Keratinocyte (primary cell): ENCODE data around the gene SETD1B. TPM values are rescaled to one million over a fixed set of nuclear protein-coding genes. Genes with fewer than 3 reads are reported as not detected.
"Not testable (repeated sequence)": the region's sequence is repeated elsewhere in the genome, so short reads cannot be mapped to it uniquely, and the experiment has no call there.

Source experiments
- DNase-seq: peaks from one replicate; pipeline ENCODE4 v3.0.0-alpha.2; 2011; ENCODE audit warnings: low read depth, missing footprints, low spot score
- FAIRE-seq: peaks from 2 replicates; lab custom pipeline; 2011; peaks lifted over from hg19 to GRCh38; lab: Jason Lieb, UNC
- H2AFZ ChIP-seq: 2 replicates; pipeline ENCODE4 v1.6.0; 2012; ENCODE audit warnings: low read length, control low read depth, inconsistent platforms; ENCODE audit not compliant: control insufficient read depth
- H3K27ac ChIP-seq: 2 replicates; pipeline ENCODE4 v1.5.1; 2011; ENCODE audit warnings: low read length; ENCODE audit not compliant: control insufficient read depth, insufficient read depth
- H3K27me3 ChIP-seq: 3 replicates; pipeline ENCODE4 v1.6.0; 2011; ENCODE audit warnings: low read length; ENCODE audit not compliant: control insufficient read depth, insufficient read depth; ENCODE audit errors: extremely low read depth
- H3K36me3 ChIP-seq, 2 experiments: 2 replicates in 1 of 2; 3 replicates in 1 of 2; pipeline ENCODE4 v1.5.1; 2011; ENCODE audit warnings: low read length in 2 of 2, mild to moderate bottlenecking in 1 of 2; ENCODE audit not compliant: control insufficient read depth in 2 of 2, insufficient read depth in 2 of 2; ENCODE audit errors: extremely low read depth in 1 of 2
- H3K4me1 ChIP-seq: 3 replicates; pipeline ENCODE4 v1.5.1; 2011; ENCODE audit warnings: low read length; ENCODE audit not compliant: control insufficient read depth, insufficient read depth; ENCODE audit errors: extremely low read depth
- H3K4me2 ChIP-seq: 3 replicates; pipeline ENCODE4 v1.6.0; 2011; ENCODE audit warnings: low read depth, low read length; ENCODE audit not compliant: control insufficient read depth, insufficient read depth; ENCODE audit errors: extremely low read depth
- H3K4me3 ChIP-seq, 3 experiments: fragments of 200-600 bp in 1 of 3; sonication (generic) in 1 of 3; 2 replicates in 2 of 3; 3 replicates in 1 of 3; pipeline ENCODE4 v1.5.1; 2011 to 2016; ENCODE audit warnings: low read length in 3 of 3, mild to moderate bottlenecking in 3 of 3, control low read depth in 2 of 3, inconsistent platforms in 1 of 3, low read depth in 1 of 3, mixed read lengths in 1 of 3, mixed run types in 1 of 3, moderate library complexity in 1 of 3; ENCODE audit not compliant: control insufficient read depth in 2 of 3, insufficient read depth in 2 of 3; ENCODE audit errors: extremely low read depth in 1 of 3
- H3K79me2 ChIP-seq: 2 replicates; pipeline ENCODE4 v1.6.0; 2012; ENCODE audit warnings: low read length; ENCODE audit not compliant: control insufficient read depth, insufficient read depth
- H3K9ac ChIP-seq: 3 replicates; pipeline ENCODE4 v1.6.0; 2011; ENCODE audit warnings: low read length; ENCODE audit not compliant: control insufficient read depth, insufficient read depth; ENCODE audit errors: extremely low read depth
- H3K9me1 ChIP-seq: 3 replicates; pipeline ENCODE4 v1.6.0; 2011; ENCODE audit warnings: low read length; ENCODE audit not compliant: control insufficient read depth, insufficient read depth; ENCODE audit errors: extremely low read depth
- H3K9me3 ChIP-seq: 2 replicates; pipeline ENCODE4 v1.5.1; 2012; ENCODE audit warnings: low read depth, low read length; ENCODE audit not compliant: control insufficient read depth
- H4K20me1 ChIP-seq: 3 replicates; pipeline ENCODE4 v1.6.0; 2011; ENCODE audit warnings: low read length; ENCODE audit not compliant: control insufficient read depth, insufficient read depth; ENCODE audit errors: extremely low read depth
- EZH2 ChIP-seq: IDR thresholded peaks from one replicate; pipeline ENCODE4 v1.6.1; 2012; ENCODE audit warnings: inconsistent platforms, mild to moderate bottlenecking, low read length, moderate library complexity
- dilution Hi-C: fragments of 300-500 bp; cut with MboI; formaldehyde crosslinking; loops from one replicate; pipeline ENCODE4 v1.7.0; 2020; ENCODE audit warnings: low sequenced_read_pairs; ENCODE audit not compliant: extremely low pct_ligation_motif_present
- polyA plus RNA-seq, 5 experiments: library from polyadenylated mRNA; depleted of rRNA in 3 of 5; stranded (reverse) in 3 of 5; stranded (forward) in 1 of 5; unstranded in 1 of 5; fragments of >200 nt; gene quantifications; 1 replicate in 1 of 5; 2 replicates in 3 of 5; 3 replicates in 1 of 5; pipeline versions ENCODE4 v1.2.1 to v1.2.3, GENCODE V29; 2011 to 2012; ENCODE audit warnings: missing spikeins in 2 of 5, low read depth in 1 of 5, low replicate concordance in 1 of 5
- TF ChIP-seq, protein P1 (sequence below), 3 experiments: IDR thresholded peaks in 1 of 3; conservative IDR thresholded peaks in 1 of 3; optimal IDR thresholded peaks in 1 of 3; 2 replicates in 2 of 3; 3 replicates in 1 of 3; pipeline versions ENCODE3 to v1.5.1; 2011; ENCODE audit warnings: low read length in 3 of 3, mild to moderate bottlenecking in 3 of 3, moderate library complexity in 2 of 3, control low read depth in 1 of 3, inconsistent platforms in 1 of 3; ENCODE audit not compliant: insufficient read depth in 2 of 3; ENCODE audit errors: extremely low read depth in 1 of 3

SETD1B gene
- polyA plus RNA-seq, 1 donor (not counting 4 experiments of a cell fraction or from before 2014, with no cell fraction given): 0.72 TPM

DNA sequence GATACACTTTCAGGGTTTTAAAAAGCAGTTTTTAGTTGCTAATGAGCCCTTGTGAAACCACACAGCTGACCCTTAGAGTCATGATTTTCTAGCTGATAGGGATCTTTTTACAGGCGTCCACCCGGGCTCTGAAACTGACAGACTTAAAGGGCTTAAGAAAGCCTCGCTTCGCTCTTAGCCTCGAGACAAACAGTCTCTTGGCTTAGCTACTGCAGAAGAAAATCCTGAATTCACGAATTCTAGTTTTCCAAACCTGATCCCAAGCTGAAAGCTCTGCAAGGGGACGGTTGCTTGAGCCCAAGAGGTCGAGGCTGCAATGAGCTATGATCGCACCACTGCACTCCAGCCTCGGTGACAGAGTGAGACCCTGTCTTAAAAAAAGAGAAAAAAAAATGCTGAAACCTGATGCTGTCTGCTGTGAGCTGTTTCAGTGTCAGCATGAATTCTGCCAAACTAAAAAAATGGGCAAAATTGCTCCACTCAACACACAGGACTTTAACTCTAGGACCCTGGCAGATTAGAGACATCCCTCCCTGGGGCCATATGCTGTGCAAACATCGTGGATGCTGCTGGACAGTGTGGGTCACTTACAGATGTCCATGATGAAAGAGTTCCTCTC is 57.9 kb downstream of the SETD1B start:
- TF ChIP-seq, protein P1, sequence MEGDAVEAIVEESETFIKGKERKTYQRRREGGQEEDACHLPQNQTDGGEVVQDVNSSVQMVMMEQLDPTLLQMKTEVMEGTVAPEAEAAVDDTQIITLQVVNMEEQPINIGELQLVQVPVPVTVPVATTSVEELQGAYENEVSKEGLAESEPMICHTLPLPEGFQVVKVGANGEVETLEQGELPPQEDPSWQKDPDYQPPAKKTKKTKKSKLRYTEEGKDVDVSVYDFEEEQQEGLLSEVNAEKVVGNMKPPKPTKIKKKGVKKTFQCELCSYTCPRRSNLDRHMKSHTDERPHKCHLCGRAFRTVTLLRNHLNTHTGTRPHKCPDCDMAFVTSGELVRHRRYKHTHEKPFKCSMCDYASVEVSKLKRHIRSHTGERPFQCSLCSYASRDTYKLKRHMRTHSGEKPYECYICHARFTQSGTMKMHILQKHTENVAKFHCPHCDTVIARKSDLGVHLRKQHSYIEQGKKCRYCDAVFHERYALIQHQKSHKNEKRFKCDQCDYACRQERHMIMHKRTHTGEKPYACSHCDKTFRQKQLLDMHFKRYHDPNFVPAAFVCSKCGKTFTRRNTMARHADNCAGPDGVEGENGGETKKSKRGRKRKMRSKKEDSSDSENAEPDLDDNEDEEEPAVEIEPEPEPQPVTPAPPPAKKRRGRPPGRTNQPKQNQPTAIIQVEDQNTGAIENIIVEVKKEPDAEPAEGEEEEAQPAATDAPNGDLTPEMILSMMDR (optimal IDR thresholded peaks at IDR 0.05 in 1 of 3, IDR thresholded peaks at IDR 0.05 in 1 of 3, conservative IDR thresholded peaks at IDR 0.05 in 1 of 3; ENCODE audit: extremely low read depth in 1 of 3, insufficient read depth in 2 of 3, low read length in 3 of 3): no peak
- no peak for TF ChIP-seq EZH2
- Histone ChIP-seq H3K4me1 (peaks cover 6% of the 10 kb centered on the region), H3K27me3 (no peaks in the 10 kb centered on the region), H3K9me1 (no peaks in the 10 kb centered on the region), H3K36me3 (no peaks in the 10 kb centered on the region), H3K4me3 (no peak overlapping the region), H3K9ac (no peak overlapping the region), H3K9me3 (no peaks in the 10 kb centered on the region), H4K20me1 (no peaks in the 10 kb centered on the region), H2AFZ (no peak overlapping the region), H3K79me2 (no peaks in the 10 kb centered on the region), H3K4me2 (no peak overlapping the region), H3K27ac (no peak overlapping the region)
- DNase-seq: no peak
- dilution Hi-C loops: no loop called here
- no peak for FAIRE-seq

DNA sequence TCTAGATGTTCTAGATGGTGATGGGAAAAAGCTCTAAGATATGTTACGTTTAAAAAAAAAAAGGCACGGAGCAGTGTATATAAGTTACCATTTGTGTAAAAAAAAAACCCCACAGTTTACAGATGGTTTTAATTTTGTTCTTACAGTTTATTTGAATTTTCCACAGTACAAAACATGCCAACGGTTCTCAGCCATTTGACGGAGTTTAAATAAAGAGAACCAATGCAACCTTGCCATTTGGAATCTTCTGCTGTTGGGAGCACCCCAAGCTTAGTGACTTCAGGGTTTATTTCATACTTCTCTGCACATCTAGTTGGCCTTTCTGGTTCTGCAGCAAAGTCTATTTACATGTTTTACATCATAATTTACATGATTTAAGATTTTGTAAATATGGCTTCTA is 62.5 kb downstream of the SETD1B start:
- no peaks in the 10 kb centered on the region for H3K9me3 ChIP-seq
- no peak overlapping the region for H3K9ac ChIP-seq
- H3K4me1 ChIP-seq: no peaks in the 10 kb centered on the region
- H4K20me1 ChIP-seq: no peaks in the 10 kb centered on the region
- no peak overlapping the region for H3K4me3 ChIP-seq
- H2AFZ ChIP-seq: no peak overlapping the region
- no peak for FAIRE-seq
- no peak for DNase-seq
- TF ChIP-seq, protein P1 (optimal IDR thresholded peaks at IDR 0.05 in 1 of 3, IDR thresholded peaks at IDR 0.05 in 1 of 3, conservative IDR thresholded peaks at IDR 0.05 in 1 of 3; ENCODE audit: extremely low read depth in 1 of 3, insufficient read depth in 2 of 3, low read length in 3 of 3): no peak
- no peak for TF ChIP-seq EZH2
- H3K9me1 ChIP-seq: no peaks in the 10 kb centered on the region
- no peaks in the 10 kb centered on the region for H3K79me2 ChIP-seq
- dilution Hi-C loops: no loop called here
- H3K36me3 ChIP-seq: no peaks in the 10 kb centered on the region
- H3K4me2 ChIP-seq: no peak overlapping the region
- H3K27ac ChIP-seq: no peak overlapping the region
- H3K27me3 ChIP-seq: no peaks in the 10 kb centered on the region

DNA sequence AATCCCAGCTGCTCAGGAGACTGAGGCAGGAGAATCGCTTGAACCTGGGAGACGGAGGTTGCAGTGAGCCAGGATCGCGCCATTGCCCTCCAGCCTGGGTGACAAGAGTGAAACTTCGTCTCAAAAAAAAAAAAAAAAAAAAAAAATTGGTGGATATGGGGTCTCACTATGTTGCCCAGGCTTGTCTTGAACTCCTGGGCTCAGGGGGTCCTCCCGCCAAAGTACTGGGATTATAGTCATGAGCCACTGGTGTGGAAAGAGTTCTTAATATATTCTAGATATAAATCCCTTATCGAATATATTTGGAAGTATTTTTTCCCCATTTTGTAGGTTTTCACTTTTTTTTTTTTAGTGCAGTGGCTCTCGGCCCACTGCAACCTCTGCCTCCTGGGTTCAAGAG is 65.4 kb downstream of the SETD1B start:
- H3K4me2 ChIP-seq, H3K9me1 ChIP-seq, H3K9me3 ChIP-seq, H3K79me2 ChIP-seq, FAIRE-seq, H3K27ac ChIP-seq, DNase-seq, H3K4me3 ChIP-seq, H3K36me3 ChIP-seq, H4K20me1 ChIP-seq, H3K4me1 ChIP-seq, H3K9ac ChIP-seq, dilution Hi-C loops, H3K27me3 ChIP-seq, H2AFZ ChIP-seq: not testable (repeated sequence)
